ENCODE data around the gene ETF1. TPM values are rescaled to one million over a fixed set of nuclear protein-coding genes. Genes with fewer than 3 reads are reported as not detected.
"Not testable (repeated sequence)": the region's sequence is repeated elsewhere in the genome, so short reads cannot be mapped to it uniquely, and the experiment has no call there.

The ETF1 gene
- polyA plus RNA-seq, 1 donor = 62.9 TPM

GRCh38 chr5:138491284-138491648 is 51.8 kb downstream of the ETF1 start:
- Histone ChIP-seq H3K9me3 (ENCODE audit: control insufficient read depth, low read depth, low read length) (no peaks in the 10 kb centered on the region), H3K36me3 (ENCODE audit: control insufficient read depth, insufficient read depth, low read length) (no peaks in the 10 kb centered on the region), H3K4me3 (ENCODE audit: low read length) (peak overlapping the region; percentile 44), H3K27ac (ENCODE audit: low read length) (no peak overlapping the region), H3K4me1 (ENCODE audit: control insufficient read depth, insufficient read depth, low read length) (peaks cover 30% of the 10 kb centered on the region), H3K27me3 (ENCODE audit: control insufficient read depth, insufficient read depth, low read length) (peaks cover 19% of the 10 kb centered on the region)
- no peak for DNase-seq
- WGBS (ENCODE audit: insufficient coverage, low lambda C conversion rate) = no CpG with 5 or more reads among the region's 11 CpGs

- H3K9me3 ChIP-seq (ENCODE audit: control insufficient read depth, low read depth, low read length) = no peaks in the 10 kb centered on the region
- no peak overlapping the region for H3K4me3 ChIP-seq (ENCODE audit: low read length)
- H3K4me1 ChIP-seq (ENCODE audit: control insufficient read depth, insufficient read depth, low read length) = peaks cover 30% of the 10 kb centered on the region
- H3K27me3 ChIP-seq (ENCODE audit: control insufficient read depth, insufficient read depth, low read length) = peaks cover 19% of the 10 kb centered on the region
- H3K27ac ChIP-seq (ENCODE audit: low read length) = no peak overlapping the region
- WGBS (ENCODE audit: insufficient coverage, low lambda C conversion rate) = no CpG with 5 or more reads among the region's 12 CpGs
- no peaks in the 10 kb centered on the region for H3K36me3 ChIP-seq (ENCODE audit: control insufficient read depth, insufficient read depth, low read length)
- no peak for DNase-seq
Observed at GRCh38 chr5:138490648-138491283, 52.3 kb downstream of the ETF1 start.

- Histone ChIP-seq H3K27me3 (ENCODE audit: control insufficient read depth, insufficient read depth, low read length) (peaks cover 19% of the 10 kb centered on the region), H3K4me1 (ENCODE audit: control insufficient read depth, insufficient read depth, low read length) (peaks cover 30% of the 10 kb centered on the region), H3K4me3 (ENCODE audit: low read length) (no peak overlapping the region), H3K36me3 (ENCODE audit: control insufficient read depth, insufficient read depth, low read length) (no peaks in the 10 kb centered on the region), H3K9me3 (ENCODE audit: control insufficient read depth, low read depth, low read length) (no peaks in the 10 kb centered on the region), H3K27ac (ENCODE audit: low read length) (no peak overlapping the region)
- WGBS (ENCODE audit: insufficient coverage, low lambda C conversion rate) = no CpG with 5 or more reads among the region's 5 CpGs
- DNase-seq = no peak
Observed at GRCh38 chr5:138489683-138490061, 53.4 kb downstream of the ETF1 start.

GRCh38 chr5:138488481-138488945 is 54.5 kb downstream of the ETF1 start:
- Histone ChIP-seq H3K4me3 (ENCODE audit: low read length) (no peak overlapping the region), H3K4me1 (ENCODE audit: control insufficient read depth, insufficient read depth, low read length) (peaks cover 27% of the 10 kb centered on the region), H3K27me3 (ENCODE audit: control insufficient read depth, insufficient read depth, low read length) (peaks cover 19% of the 10 kb centered on the region), H3K9me3 (ENCODE audit: control insufficient read depth, low read depth, low read length) (no peaks in the 10 kb centered on the region), H3K36me3 (ENCODE audit: control insufficient read depth, insufficient read depth, low read length) (no peaks in the 10 kb centered on the region), H3K27ac (ENCODE audit: low read length) (no peak overlapping the region)
- WGBS (ENCODE audit: insufficient coverage, low lambda C conversion rate) = no CpG with 5 or more reads among the region's 5 CpGs
- peak in 1 of 2 donors; percentile 42 for DNase-seq

- no peaks in the 10 kb centered on the region for H3K27me3 ChIP-seq (ENCODE audit: control insufficient read depth, insufficient read depth, low read length)
- H3K27ac ChIP-seq (ENCODE audit: low read length) = no peak overlapping the region
- WGBS (ENCODE audit: insufficient coverage, low lambda C conversion rate) = 64% methylated on average over 2 of the region's 4 CpGs
- no peaks in the 10 kb centered on the region for H3K4me1 ChIP-seq (ENCODE audit: control insufficient read depth, insufficient read depth, low read length)
- H3K9me3 ChIP-seq (ENCODE audit: control insufficient read depth, low read depth, low read length) = no peaks in the 10 kb centered on the region
- no peaks in the 10 kb centered on the region for H3K36me3 ChIP-seq (ENCODE audit: control insufficient read depth, insufficient read depth, low read length)
- no peak overlapping the region for H3K4me3 ChIP-seq (ENCODE audit: low read length)
- DNase-seq = no peak
Observed at GRCh38 chr5:138482638-138483037, 60.4 kb downstream of the ETF1 start.

- Histone ChIP-seq H3K4me1 (ENCODE audit: control insufficient read depth, insufficient read depth, low read length) (no peaks in the 10 kb centered on the region), H3K27ac (ENCODE audit: low read length) (no peak overlapping the region), H3K27me3 (ENCODE audit: control insufficient read depth, insufficient read depth, low read length) (no peaks in the 10 kb centered on the region), H3K4me3 (ENCODE audit: low read length) (no peak overlapping the region), H3K36me3 (ENCODE audit: control insufficient read depth, insufficient read depth, low read length) (no peaks in the 10 kb centered on the region), H3K9me3 (ENCODE audit: control insufficient read depth, low read depth, low read length) (no peaks in the 10 kb centered on the region)
- WGBS (ENCODE audit: insufficient coverage, low lambda C conversion rate) = 78% methylated on average over 6 of the region's 7 CpGs
- no peak for DNase-seq
Observed at GRCh38 chr5:138476918-138477317, 66.1 kb downstream of the ETF1 start.

- H3K4me3 ChIP-seq (ENCODE audit: low read length); H3K27ac ChIP-seq (ENCODE audit: low read length); H3K4me1 ChIP-seq (ENCODE audit: control insufficient read depth, insufficient read depth, low read length); H3K27me3 ChIP-seq (ENCODE audit: control insufficient read depth, insufficient read depth, low read length); H3K36me3 ChIP-seq (ENCODE audit: control insufficient read depth, insufficient read depth, low read length); DNase-seq; H3K9me3 ChIP-seq (ENCODE audit: control insufficient read depth, low read depth, low read length): not testable (repeated sequence)
- WGBS (ENCODE audit: insufficient coverage, low lambda C conversion rate) = no CpG with 5 or more reads among the region's 5 CpGs
Observed at GRCh38 chr5:138473151-138473550, 69.9 kb downstream of the ETF1 start.

- no CpG with 5 or more reads among the region's 6 CpGs for WGBS (ENCODE audit: insufficient coverage, low lambda C conversion rate)
- Histone ChIP-seq H3K27ac (ENCODE audit: low read length) (no peak overlapping the region), H3K36me3 (ENCODE audit: control insufficient read depth, insufficient read depth, low read length) (peaks cover 9% of the 10 kb centered on the region), H3K4me3 (ENCODE audit: low read length) (no peak overlapping the region), H3K27me3 (ENCODE audit: control insufficient read depth, insufficient read depth, low read length) (no peaks in the 10 kb centered on the region), H3K9me3 (ENCODE audit: control insufficient read depth, low read depth, low read length) (no peaks in the 10 kb centered on the region), H3K4me1 (ENCODE audit: control insufficient read depth, insufficient read depth, low read length) (peaks cover under 1% of the 10 kb centered on the region)
- no peak for DNase-seq
Observed at GRCh38 chr5:138472353-138472752, 70.7 kb downstream of the ETF1 start.

GRCh38 chr5:138471052-138471361 is 72.0 kb downstream of the ETF1 start:
- DNase-seq = no peak
- Histone ChIP-seq H3K27ac (ENCODE audit: low read length) (no peak overlapping the region), H3K4me3 (ENCODE audit: low read length) (no peak overlapping the region), H3K27me3 (ENCODE audit: control insufficient read depth, insufficient read depth, low read length) (peaks cover 3% of the 10 kb centered on the region), H3K36me3 (ENCODE audit: control insufficient read depth, insufficient read depth, low read length) (peaks cover 11% of the 10 kb centered on the region), H3K4me1 (ENCODE audit: control insufficient read depth, insufficient read depth, low read length) (peaks cover 12% of the 10 kb centered on the region), H3K9me3 (ENCODE audit: control insufficient read depth, low read depth, low read length) (no peaks in the 10 kb centered on the region)
- no CpG with 5 or more reads among the region's 2 CpGs for WGBS (ENCODE audit: insufficient coverage, low lambda C conversion rate)

GRCh38 chr5:138470322-138471051 is 72.5 kb downstream of the ETF1 start:
- H3K4me3 ChIP-seq (ENCODE audit: low read length) = no peak overlapping the region
- no peaks in the 10 kb centered on the region for H3K9me3 ChIP-seq (ENCODE audit: control insufficient read depth, low read depth, low read length)
- peaks cover 13% of the 10 kb centered on the region for H3K4me1 ChIP-seq (ENCODE audit: control insufficient read depth, insufficient read depth, low read length)
- DNase-seq = no peak
- peaks cover 3% of the 10 kb centered on the region for H3K27me3 ChIP-seq (ENCODE audit: control insufficient read depth, insufficient read depth, low read length)
- H3K27ac ChIP-seq (ENCODE audit: low read length) = no peak overlapping the region
- H3K36me3 ChIP-seq (ENCODE audit: control insufficient read depth, insufficient read depth, low read length) = peaks cover 11% of the 10 kb centered on the region
- WGBS (ENCODE audit: insufficient coverage, low lambda C conversion rate) = no CpG with 5 or more reads among the region's 3 CpGs
